ENCODE data around the gene CRB1. TPM values are rescaled to one million over a fixed set of nuclear protein-coding genes. Genes with fewer than 3 reads are reported as not detected.

CRB1 gene
- total RNA-seq, 1 donor from 2014 or later: 0.05 TPM

- no peaks in the 10 kb centered on the region for H3K4me1 ChIP-seq
- H3K4me3 ChIP-seq: no peak overlapping the region
- H3K36me3 ChIP-seq: no peaks in the 10 kb centered on the region
- no peak for TF ChIP-seq CTCF (IDR thresholded peaks at IDR 0.05; ENCODE audit: borderline replicate concordance)
- intact Hi-C loops (cut with micrococcal nuclease): no loop called here
- H3K27me3 ChIP-seq (ENCODE audit: low read depth): no peaks in the 10 kb centered on the region
- no peaks in the 10 kb centered on the region for H3K9me3 ChIP-seq (replicated peaks)
- no peak for DNase-seq
- H3K27ac ChIP-seq (replicated peaks): no peak overlapping the region
Observed at GRCh38 chr1:197424380-197424779, 156.3 kb downstream of the CRB1 start.

GRCh38 chr1:197429372-197429771, 161.3 kb downstream of the CRB1 start:
- H3K27me3 ChIP-seq (ENCODE audit: low read depth): no peaks in the 10 kb centered on the region
- no peak for TF ChIP-seq CTCF (IDR thresholded peaks at IDR 0.05; ENCODE audit: borderline replicate concordance)
- H3K36me3 ChIP-seq: no peaks in the 10 kb centered on the region
- intact Hi-C loops (cut with micrococcal nuclease): no loop called here
- H3K27ac ChIP-seq (replicated peaks): no peak overlapping the region
- no peak for DNase-seq
- H3K4me1 ChIP-seq: no peaks in the 10 kb centered on the region
- H3K9me3 ChIP-seq (replicated peaks): no peaks in the 10 kb centered on the region
- no peak overlapping the region for H3K4me3 ChIP-seq

- intact Hi-C loops (cut with micrococcal nuclease): no loop called here
- DNase-seq: no peak
- Histone ChIP-seq H3K4me3 (no peak overlapping the region), H3K27ac (replicated peaks) (no peak overlapping the region), H3K27me3 (ENCODE audit: low read depth) (no peaks in the 10 kb centered on the region), H3K9me3 (replicated peaks) (no peaks in the 10 kb centered on the region), H3K4me1 (no peaks in the 10 kb centered on the region), H3K36me3 (no peaks in the 10 kb centered on the region)
- TF ChIP-seq CTCF (IDR thresholded peaks at IDR 0.05; ENCODE audit: borderline replicate concordance): no peak
Observed at GRCh38 chr1:197435224-197435623, 167.2 kb downstream of the CRB1 start.

GRCh38 chr1:197437601-197438000, 169.5 kb downstream of the CRB1 start:
- Histone ChIP-seq H3K4me1 (no peaks in the 10 kb centered on the region), H3K27me3 (ENCODE audit: low read depth) (no peaks in the 10 kb centered on the region), H3K4me3 (no peak overlapping the region), H3K27ac (replicated peaks) (no peak overlapping the region), H3K9me3 (replicated peaks) (no peaks in the 10 kb centered on the region), H3K36me3 (no peaks in the 10 kb centered on the region)
- intact Hi-C loops (cut with micrococcal nuclease): no loop called here
- TF ChIP-seq CTCF (IDR thresholded peaks at IDR 0.05; ENCODE audit: borderline replicate concordance): no peak
- no peak for DNase-seq

GRCh38 chr1:197438010-197438790, 170.1 kb downstream of the CRB1 start:
- H3K27me3 ChIP-seq (ENCODE audit: low read depth): no peaks in the 10 kb centered on the region
- H3K36me3 ChIP-seq: no peaks in the 10 kb centered on the region
- no peaks in the 10 kb centered on the region for H3K4me1 ChIP-seq
- TF ChIP-seq CTCF (IDR thresholded peaks at IDR 0.05; ENCODE audit: borderline replicate concordance): no peak
- no peak overlapping the region for H3K4me3 ChIP-seq
- no peak overlapping the region for H3K27ac ChIP-seq (replicated peaks)
- DNase-seq: no peak
- no peaks in the 10 kb centered on the region for H3K9me3 ChIP-seq (replicated peaks)
- intact Hi-C loops (cut with micrococcal nuclease): no loop called here

All from left ventricle myocardium inferior (tissue), 1 donor.